ENCODE data around the gene PANX1.
"Not testable (repeated sequence)": the region's sequence is repeated elsewhere in the genome, so short reads cannot be mapped to it uniquely, and the experiment has no call there.

PANX1 gene, protein sequence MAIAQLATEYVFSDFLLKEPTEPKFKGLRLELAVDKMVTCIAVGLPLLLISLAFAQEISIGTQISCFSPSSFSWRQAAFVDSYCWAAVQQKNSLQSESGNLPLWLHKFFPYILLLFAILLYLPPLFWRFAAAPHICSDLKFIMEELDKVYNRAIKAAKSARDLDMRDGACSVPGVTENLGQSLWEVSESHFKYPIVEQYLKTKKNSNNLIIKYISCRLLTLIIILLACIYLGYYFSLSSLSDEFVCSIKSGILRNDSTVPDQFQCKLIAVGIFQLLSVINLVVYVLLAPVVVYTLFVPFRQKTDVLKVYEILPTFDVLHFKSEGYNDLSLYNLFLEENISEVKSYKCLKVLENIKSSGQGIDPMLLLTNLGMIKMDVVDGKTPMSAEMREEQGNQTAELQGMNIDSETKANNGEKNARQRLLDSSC

DNA sequence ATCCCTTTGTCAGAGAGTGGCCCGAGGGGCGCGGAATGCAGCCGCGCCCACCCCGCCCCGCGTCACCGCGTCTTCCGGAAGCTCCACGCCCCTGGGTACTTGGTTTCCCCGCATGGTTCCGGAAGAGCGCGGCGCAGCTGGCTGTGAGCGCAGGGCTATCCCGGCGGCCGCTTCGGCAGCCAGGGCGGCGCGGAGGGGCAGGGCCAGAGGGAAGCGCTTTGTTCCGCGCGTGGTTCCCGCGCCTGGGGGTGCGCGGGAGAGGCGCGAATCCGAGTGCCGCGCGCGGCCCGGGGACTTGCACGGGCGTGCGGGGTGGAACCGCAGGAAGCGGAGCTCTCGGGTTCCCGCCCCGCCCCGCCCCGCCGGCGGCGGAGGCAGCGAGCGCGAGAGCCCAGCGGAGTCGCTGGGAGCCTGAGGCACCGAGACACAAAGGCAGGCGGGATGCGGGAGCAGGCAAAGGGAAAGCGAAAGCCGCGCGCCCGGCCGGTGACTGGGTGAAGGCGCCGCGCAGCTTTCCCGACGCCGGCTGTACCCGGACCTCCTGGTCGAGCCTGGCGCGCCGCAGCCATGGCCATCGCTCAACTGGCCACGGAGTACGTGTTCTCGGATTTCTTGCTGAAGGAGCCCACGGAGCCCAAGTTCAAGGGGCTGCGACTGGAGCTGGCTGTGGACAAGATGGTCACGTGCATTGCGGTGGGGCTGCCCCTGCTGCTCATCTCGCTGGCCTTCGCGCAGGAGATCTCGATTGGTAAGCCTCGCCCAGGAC, at the start of gene PANX1:
Gene PANX1 (plus strand): TSS at position 96 of the 766 bp plus-strand sequence. CDS start 472 bp downstream, at position 568.
- DNase-seq: peak; percentile 87

DNA sequence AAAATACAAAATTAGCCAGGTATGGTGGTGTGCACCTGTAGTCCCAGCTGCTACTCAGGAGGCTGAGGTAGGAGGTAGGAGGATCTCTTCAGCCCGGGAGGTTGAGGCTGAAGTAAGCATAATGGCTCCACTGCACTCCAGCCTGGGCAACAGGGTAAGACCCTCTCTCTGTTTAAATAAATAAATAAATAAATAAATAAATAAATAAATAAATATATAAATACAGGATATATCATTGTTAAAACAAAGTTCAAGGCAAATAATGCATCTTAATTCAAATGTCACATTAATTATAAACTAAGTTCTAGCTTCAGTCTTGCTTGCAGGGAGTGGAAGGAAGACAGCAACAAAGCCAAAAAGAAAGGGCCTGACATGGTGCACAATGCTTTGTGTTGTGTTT, 44.5 kb upstream of the PANX1 start:
- DNase-seq: no peak

- no peak for DNase-seq
Measured at GRCh38 chr11:94088906-94089305, 39.7 kb upstream of the PANX1 start.

DNA sequence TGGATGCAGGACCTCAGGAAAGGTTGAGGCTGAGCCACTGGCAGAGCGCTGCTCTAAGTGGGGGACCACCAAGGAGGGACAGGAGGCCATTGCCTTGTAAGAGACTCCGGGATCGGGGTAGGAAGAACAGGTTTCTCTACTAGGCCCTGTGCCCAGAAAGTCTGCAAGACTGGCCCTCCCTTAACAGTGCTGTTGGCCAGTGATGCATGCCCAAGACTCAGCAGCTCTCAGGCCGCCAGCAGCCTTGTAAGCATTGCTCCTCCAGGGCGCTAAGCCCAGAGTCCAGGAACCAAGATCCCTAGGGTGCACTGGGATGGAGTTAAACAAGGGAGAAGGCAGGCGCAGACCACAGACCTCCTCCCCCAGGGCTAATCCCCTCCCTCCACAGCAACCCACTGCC, 39.3 kb upstream of the PANX1 start:
- no peak for DNase-seq

GRCh38 chr11:94090401-94090800, 38.2 kb upstream of the PANX1 start:
- no peak for DNase-seq

GRCh38 chr11:94091091-94091490, 37.5 kb upstream of the PANX1 start:
- DNase-seq: no peak

GRCh38 chr11:94100253-94100652, 28.4 kb upstream of the PANX1 start:
- no peak for DNase-seq

DNA sequence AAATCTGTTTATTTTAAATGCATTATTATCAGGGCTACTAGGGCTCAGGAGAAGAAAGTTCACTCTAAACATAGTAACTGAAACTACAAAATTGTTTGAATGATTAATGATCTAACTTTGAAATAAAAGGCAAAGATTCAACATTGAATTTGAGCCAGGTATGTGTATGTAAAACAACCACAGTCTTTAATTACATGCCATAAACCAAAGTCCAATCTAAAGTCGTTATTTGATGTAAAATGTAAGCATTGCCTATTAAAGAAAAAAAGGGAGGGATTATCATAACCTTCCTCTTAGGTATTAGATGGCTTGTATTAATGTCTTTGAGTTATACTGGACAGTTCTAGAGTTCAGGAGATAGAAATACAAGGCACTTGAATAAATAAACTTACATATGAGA, 25.2 kb upstream of the PANX1 start:
- DNase-seq: no peak

- DNase-seq: no peak
Measured at GRCh38 chr11:94104734-94105133, 23.9 kb upstream of the PANX1 start.

DNA sequence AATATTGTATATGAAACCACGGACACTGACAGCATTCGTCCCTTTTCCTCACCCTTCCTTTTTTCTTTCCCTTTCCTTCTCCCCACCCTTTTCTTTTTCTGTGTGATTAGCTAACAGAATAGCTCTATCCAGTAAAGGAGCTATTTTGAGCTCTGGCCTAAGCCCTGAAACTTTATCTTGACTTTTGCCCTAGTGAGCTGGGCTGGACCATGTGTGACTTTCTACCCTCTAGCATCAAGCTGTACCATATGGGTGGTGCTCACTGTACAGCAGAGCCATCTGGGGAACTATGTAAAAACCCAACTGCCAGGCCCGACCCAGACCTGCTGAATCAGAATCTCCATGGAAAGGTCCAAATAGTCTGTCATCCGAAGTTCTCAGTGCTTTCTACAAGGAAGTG, 21.9 kb upstream of the PANX1 start:
- no peak for DNase-seq

GRCh38 chr11:94107363-94107762, 21.3 kb upstream of the PANX1 start:
- DNase-seq: no peak

DNA sequence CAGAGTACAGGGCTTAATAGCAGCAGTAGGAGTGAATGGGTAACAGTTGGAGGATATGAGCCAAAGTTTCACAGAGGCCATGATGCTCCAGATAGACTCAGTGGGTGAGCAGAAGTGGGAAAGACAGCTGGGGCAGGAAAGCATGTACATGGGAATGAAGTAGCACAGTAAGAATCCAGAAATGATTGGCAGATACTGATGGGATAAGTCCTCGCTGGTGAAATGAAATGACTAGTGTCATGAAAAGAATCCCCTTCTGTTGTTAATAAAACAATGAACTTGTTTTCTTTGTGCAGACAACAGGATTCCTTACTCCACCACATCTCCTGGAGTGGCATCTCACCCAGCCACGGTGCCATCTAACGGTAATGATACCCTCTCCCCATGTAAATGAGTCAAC, 17.4 kb upstream of the PANX1 start:
- no peak for DNase-seq

- no peak for DNase-seq
Measured at GRCh38 chr11:94111660-94112059, 17.0 kb upstream of the PANX1 start.

GRCh38 chr11:94112206-94112953, 16.3 kb upstream of the PANX1 start:
- no peak for DNase-seq

- DNase-seq: no peak
Measured at GRCh38 chr11:94117197-94117574, 11.5 kb upstream of the PANX1 start.

DNA sequence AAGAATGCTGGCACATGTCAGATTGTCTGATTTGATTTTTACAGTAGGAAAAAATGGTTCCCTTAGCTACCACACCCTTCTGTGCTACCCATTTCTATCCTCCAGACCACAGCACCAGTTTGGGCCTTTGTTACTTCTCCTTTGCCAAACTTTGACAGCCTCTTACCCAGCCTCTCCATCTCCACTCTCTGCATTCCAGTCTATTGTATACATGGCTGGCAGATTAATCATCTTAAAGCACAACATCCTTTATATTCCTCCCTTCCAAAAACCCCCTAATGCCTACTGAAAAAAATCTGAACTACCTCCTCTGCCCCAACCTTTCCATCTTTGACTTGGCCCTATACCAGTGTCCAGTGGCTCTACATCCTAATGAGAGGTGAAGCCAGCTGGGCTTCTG, 10.8 kb upstream of the PANX1 start:
- no peak for DNase-seq

DNA sequence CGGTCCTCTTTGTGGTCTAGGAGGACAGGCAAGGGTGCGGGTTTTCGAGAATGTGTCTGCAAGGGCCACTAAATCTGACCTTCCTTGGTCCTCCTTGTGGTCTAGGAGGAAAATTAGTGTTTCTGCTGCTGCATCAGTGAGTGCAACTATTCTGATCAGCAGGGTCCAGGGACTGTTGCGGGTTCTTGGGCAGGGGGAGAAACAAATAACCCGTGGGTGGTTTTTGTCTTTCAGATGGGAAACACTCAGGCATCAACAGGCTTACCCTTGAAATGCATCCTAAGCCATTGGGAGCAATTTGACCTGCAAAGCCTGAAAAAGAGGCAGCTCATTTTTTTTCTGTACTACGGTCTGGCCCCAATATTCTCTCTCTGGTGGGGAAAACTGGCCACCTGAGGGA, 9.0 kb upstream of the PANX1 start:
- not testable (repeated sequence) for DNase-seq

- DNase-seq: not testable (repeated sequence)
Measured at GRCh38 chr11:94120516-94120915, 8.1 kb upstream of the PANX1 start.

GRCh38 chr11:94120946-94121345, 7.7 kb upstream of the PANX1 start:
- no peak for DNase-seq

GRCh38 chr11:94125407-94126115, 3.1 kb upstream of the PANX1 start:
- no peak for DNase-seq

DNA sequence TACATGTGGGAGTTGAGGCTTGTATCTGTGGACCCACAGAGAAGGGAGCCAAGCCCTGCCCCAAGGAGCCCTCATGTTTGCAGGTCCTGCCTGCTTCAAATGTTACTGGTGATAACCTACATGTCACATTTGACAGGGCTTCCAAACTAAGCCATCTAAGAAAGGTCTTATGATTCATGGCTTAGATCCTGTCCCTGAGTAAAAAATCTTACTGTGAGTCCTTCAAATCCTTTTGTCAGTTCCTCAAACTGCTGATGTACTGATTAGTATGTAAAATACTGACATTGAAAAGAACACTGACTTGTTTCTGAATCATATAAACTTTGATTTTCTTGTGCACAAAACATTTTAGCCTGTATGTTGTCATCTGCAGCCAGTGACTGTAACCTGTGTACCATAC, 1.0 kb upstream of the PANX1 start:
- DNase-seq: no peak

DNA sequence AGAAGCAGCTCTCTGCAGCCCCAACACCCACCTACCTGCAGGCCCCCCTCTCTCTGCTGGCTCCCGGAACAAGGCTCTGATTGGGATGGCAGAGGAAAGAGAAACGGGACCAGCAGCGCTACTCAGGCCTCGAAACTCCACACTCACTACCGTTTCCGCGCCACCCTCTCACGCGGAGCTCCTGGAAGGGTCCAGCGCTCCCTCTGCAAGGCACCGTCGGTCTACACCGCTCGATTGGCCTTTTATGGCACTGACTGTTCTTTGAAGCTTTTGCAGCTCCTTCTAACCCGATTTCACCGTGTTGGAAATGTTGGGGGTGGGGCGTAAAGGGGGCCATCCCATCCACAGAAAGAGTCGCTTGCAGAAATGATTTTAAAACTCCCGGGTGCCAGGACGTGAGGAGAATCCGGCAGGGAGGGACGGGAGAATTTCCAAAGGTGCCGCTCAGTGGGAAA, 323 bp upstream of the PANX1 start:
- no peak for DNase-seq
